ENCODE results near the gene ZFHX3.

Gene ZFHX3

GRCh38 chr16:73024571-73025105 lies 23.3 kb downstream of the ZFHX3 start:
- peak overlapping the region in 1 of 2 donors; percentile 35 for H3K4me3 ChIP-seq (ENCODE audit: low read depth in 1 of 2, low read length in 2 of 2)
- H3K4me1 ChIP-seq (ENCODE audit: insufficient read depth, low read length) = peaks cover 31% of the 10 kb centered on the region
- H3K36me3 ChIP-seq (ENCODE audit: insufficient read depth, low read length) = no peaks in the 10 kb centered on the region
- no peak overlapping the region for H3K27ac ChIP-seq (ENCODE audit: low read depth, low read length)
- no peaks in the 10 kb centered on the region for H3K9me3 ChIP-seq (ENCODE audit: low read length)
- no peak overlapping the region for H3K9ac ChIP-seq (ENCODE audit: low read length)
- H3K27me3 ChIP-seq (ENCODE audit: control insufficient read depth in 1 of 2, insufficient read depth in 2 of 2, low read length in 2 of 2) = no peaks in the 10 kb centered on the region

- Histone ChIP-seq H3K4me1 (ENCODE audit: insufficient read depth, low read length) (peaks cover 38% of the 10 kb centered on the region), H3K4me3 (ENCODE audit: low read depth in 1 of 2, low read length in 2 of 2) (no peak overlapping the region), H3K9ac (ENCODE audit: low read length) (no peak overlapping the region), H3K9me3 (ENCODE audit: low read length) (no peaks in the 10 kb centered on the region), H3K27ac (ENCODE audit: low read depth, low read length) (no peak overlapping the region), H3K27me3 (ENCODE audit: control insufficient read depth in 1 of 2, insufficient read depth in 2 of 2, low read length in 2 of 2) (no peaks in the 10 kb centered on the region), H3K36me3 (ENCODE audit: insufficient read depth, low read length) (no peaks in the 10 kb centered on the region)
Observed at GRCh38 chr16:73023752-73024570, 24.0 kb downstream of the ZFHX3 start.

GRCh38 chr16:73023320-73023719 lies 24.6 kb downstream of the ZFHX3 start:
- Histone ChIP-seq H3K4me1 (ENCODE audit: insufficient read depth, low read length) (peaks cover 43% of the 10 kb centered on the region), H3K9me3 (ENCODE audit: low read length) (no peaks in the 10 kb centered on the region), H3K36me3 (ENCODE audit: insufficient read depth, low read length) (no peaks in the 10 kb centered on the region), H3K27me3 (ENCODE audit: control insufficient read depth in 1 of 2, insufficient read depth in 2 of 2, low read length in 2 of 2) (no peaks in the 10 kb centered on the region), H3K27ac (ENCODE audit: low read depth, low read length) (no peak overlapping the region), H3K4me3 (ENCODE audit: low read depth in 1 of 2, low read length in 2 of 2) (no peak overlapping the region), H3K9ac (ENCODE audit: low read length) (no peak overlapping the region)

GRCh38 chr16:73022534-73022933 lies 25.4 kb downstream of the ZFHX3 start:
- Histone ChIP-seq H3K36me3 (ENCODE audit: insufficient read depth, low read length) (no peaks in the 10 kb centered on the region), H3K4me1 (ENCODE audit: insufficient read depth, low read length) (peaks cover 46% of the 10 kb centered on the region), H3K27me3 (ENCODE audit: control insufficient read depth in 1 of 2, insufficient read depth in 2 of 2, low read length in 2 of 2) (no peaks in the 10 kb centered on the region), H3K27ac (ENCODE audit: low read depth, low read length) (no peak overlapping the region), H3K4me3 (ENCODE audit: low read depth in 1 of 2, low read length in 2 of 2) (no peak overlapping the region), H3K9ac (ENCODE audit: low read length) (no peak overlapping the region), H3K9me3 (ENCODE audit: low read length) (no peaks in the 10 kb centered on the region)

GRCh38 chr16:73021866-73022495 lies 25.9 kb downstream of the ZFHX3 start:
- Histone ChIP-seq H3K4me3 (ENCODE audit: low read depth in 1 of 2, low read length in 2 of 2) (no peak overlapping the region), H3K36me3 (ENCODE audit: insufficient read depth, low read length) (no peaks in the 10 kb centered on the region), H3K27ac (ENCODE audit: low read depth, low read length) (no peak overlapping the region), H3K27me3 (ENCODE audit: control insufficient read depth in 1 of 2, insufficient read depth in 2 of 2, low read length in 2 of 2) (no peaks in the 10 kb centered on the region), H3K9ac (ENCODE audit: low read length) (no peak overlapping the region), H3K9me3 (ENCODE audit: low read length) (no peaks in the 10 kb centered on the region), H3K4me1 (ENCODE audit: insufficient read depth, low read length) (peaks cover 51% of the 10 kb centered on the region)

- Histone ChIP-seq H3K36me3 (ENCODE audit: insufficient read depth, low read length) (no peaks in the 10 kb centered on the region), H3K4me3 (ENCODE audit: low read depth in 1 of 2, low read length in 2 of 2) (no peak overlapping the region), H3K27me3 (ENCODE audit: control insufficient read depth in 1 of 2, insufficient read depth in 2 of 2, low read length in 2 of 2) (no peaks in the 10 kb centered on the region), H3K27ac (ENCODE audit: low read depth, low read length) (no peak overlapping the region), H3K9me3 (ENCODE audit: low read length) (no peaks in the 10 kb centered on the region), H3K4me1 (ENCODE audit: insufficient read depth, low read length) (peaks cover 52% of the 10 kb centered on the region), H3K9ac (ENCODE audit: low read length) (no peak overlapping the region)
Observed at GRCh38 chr16:73020409-73020884, 27.5 kb downstream of the ZFHX3 start.

- Histone ChIP-seq H3K9ac (ENCODE audit: low read length) (no peak overlapping the region), H3K4me3 (ENCODE audit: low read depth in 1 of 2, low read length in 2 of 2) (peak overlapping the region in 1 of 2 donors; percentile 7), H3K36me3 (ENCODE audit: insufficient read depth, low read length) (no peaks in the 10 kb centered on the region), H3K9me3 (ENCODE audit: low read length) (no peaks in the 10 kb centered on the region), H3K27me3 (ENCODE audit: control insufficient read depth in 1 of 2, insufficient read depth in 2 of 2, low read length in 2 of 2) (no peaks in the 10 kb centered on the region), H3K27ac (ENCODE audit: low read depth, low read length) (no peak overlapping the region), H3K4me1 (ENCODE audit: insufficient read depth, low read length) (peaks cover 45% of the 10 kb centered on the region)
Observed at GRCh38 chr16:73019457-73020362, 28.2 kb downstream of the ZFHX3 start.

- H3K4me1 ChIP-seq (ENCODE audit: insufficient read depth, low read length) = peaks cover 37% of the 10 kb centered on the region
- H3K9ac ChIP-seq (ENCODE audit: low read length) = no peak overlapping the region
- peak overlapping the region in 1 of 2 donors; percentile 7 for H3K4me3 ChIP-seq (ENCODE audit: low read depth in 1 of 2, low read length in 2 of 2)
- no peaks in the 10 kb centered on the region for H3K9me3 ChIP-seq (ENCODE audit: low read length)
- no peaks in the 10 kb centered on the region for H3K27me3 ChIP-seq (ENCODE audit: control insufficient read depth in 1 of 2, insufficient read depth in 2 of 2, low read length in 2 of 2)
- H3K27ac ChIP-seq (ENCODE audit: low read depth, low read length) = no peak overlapping the region
- H3K36me3 ChIP-seq (ENCODE audit: insufficient read depth, low read length) = no peaks in the 10 kb centered on the region
Observed at GRCh38 chr16:73018821-73019456, 29.0 kb downstream of the ZFHX3 start.

GRCh38 chr16:73017321-73017720 lies 30.6 kb downstream of the ZFHX3 start:
- no peaks in the 10 kb centered on the region for H3K27me3 ChIP-seq (ENCODE audit: control insufficient read depth in 1 of 2, insufficient read depth in 2 of 2, low read length in 2 of 2)
- no peak overlapping the region for H3K27ac ChIP-seq (ENCODE audit: low read depth, low read length)
- no peak overlapping the region for H3K9ac ChIP-seq (ENCODE audit: low read length)
- H3K4me3 ChIP-seq (ENCODE audit: low read depth in 1 of 2, low read length in 2 of 2) = no peak overlapping the region
- no peaks in the 10 kb centered on the region for H3K9me3 ChIP-seq (ENCODE audit: low read length)
- H3K4me1 ChIP-seq (ENCODE audit: insufficient read depth, low read length) = peaks cover 35% of the 10 kb centered on the region
- H3K36me3 ChIP-seq (ENCODE audit: insufficient read depth, low read length) = no peaks in the 10 kb centered on the region

GRCh38 chr16:73016488-73016830 lies 31.5 kb downstream of the ZFHX3 start:
- Histone ChIP-seq H3K27ac (ENCODE audit: low read depth, low read length) (no peak overlapping the region), H3K4me3 (ENCODE audit: low read depth in 1 of 2, low read length in 2 of 2) (no peak overlapping the region), H3K9me3 (ENCODE audit: low read length) (no peaks in the 10 kb centered on the region), H3K9ac (ENCODE audit: low read length) (no peak overlapping the region), H3K4me1 (ENCODE audit: insufficient read depth, low read length) (peaks cover 35% of the 10 kb centered on the region), H3K36me3 (ENCODE audit: insufficient read depth, low read length) (no peaks in the 10 kb centered on the region), H3K27me3 (ENCODE audit: control insufficient read depth in 1 of 2, insufficient read depth in 2 of 2, low read length in 2 of 2) (no peaks in the 10 kb centered on the region)
